H9 (cell line): ENCODE results near the gene CHIT1. TPM values are rescaled to one million over a fixed set of nuclear protein-coding genes. Genes with fewer than 3 reads are reported as not detected.

ENCODE experiments used
- DNase-seq: peaks from one replicate; pipeline ENCODE4 v3.0.0-alpha.2; 2017
- H2AFZ ChIP-seq: one replicate; pipeline ENCODE4 v1.6.1; 2013; ENCODE audit warnings: mild to moderate bottlenecking, low read length, control low read depth, moderate library complexity
- H2AK5ac ChIP-seq: 2 replicates; pipeline ENCODE4 v1.6.1; 2013; ENCODE audit warnings: low read length, control low read depth, mixed read lengths; ENCODE audit not compliant: insufficient read length
- H2BK120ac ChIP-seq: one replicate; pipeline ENCODE4 v1.6.1; 2013; ENCODE audit warnings: low read depth, mild to moderate bottlenecking, low read length, control low read depth, inconsistent platforms; ENCODE audit not compliant: poor library complexity, severe bottlenecking
- H2BK12ac ChIP-seq: 2 replicates; pipeline ENCODE4 v1.6.1; 2013; ENCODE audit warnings: low read length, control low read depth, mixed read lengths, low read depth; ENCODE audit not compliant: insufficient read length
- H2BK15ac ChIP-seq: 2 replicates; pipeline ENCODE4 v1.6.1; 2013; ENCODE audit warnings: low read depth, low read length, control low read depth
- H2BK20ac ChIP-seq: one replicate; pipeline ENCODE4 v1.6.1; 2013; ENCODE audit warnings: low read depth, mild to moderate bottlenecking, low read length, control low read depth, inconsistent platforms; ENCODE audit not compliant: poor library complexity, severe bottlenecking
- H2BK5ac ChIP-seq: 2 replicates; pipeline ENCODE4 v1.6.1; 2013; ENCODE audit warnings: low read length, control low read depth, mixed read lengths; ENCODE audit not compliant: insufficient read length
- H3K14ac ChIP-seq: 2 replicates; pipeline ENCODE4 v1.6.1; 2013; ENCODE audit warnings: low read length, control low read depth; ENCODE audit not compliant: insufficient read depth
- H3K18ac ChIP-seq: 2 replicates; pipeline ENCODE4 v1.6.1; 2013; ENCODE audit warnings: low read depth, mild to moderate bottlenecking, mixed read lengths, low read length, control low read depth; ENCODE audit not compliant: insufficient read length
- H3K23ac ChIP-seq: 2 replicates; pipeline ENCODE4 v1.6.1; 2013; ENCODE audit warnings: low read length, control low read depth, mixed read lengths, low read depth; ENCODE audit not compliant: insufficient read length
- H3K23me2 ChIP-seq: 2 replicates; pipeline ENCODE4 v1.6.1; 2013; ENCODE audit warnings: low read depth, mild to moderate bottlenecking, mixed read lengths, low read length, control low read depth; ENCODE audit not compliant: insufficient read length, poor library complexity, severe bottlenecking
- H3K27ac ChIP-seq: 2 replicates; pipeline ENCODE4 v1.5.1; 2013; ENCODE audit warnings: low read length, control low read depth, mixed read lengths, low read depth; ENCODE audit not compliant: insufficient read length
- H3K27me3 ChIP-seq: 2 replicates; pipeline ENCODE4 v1.6.1; 2013; ENCODE audit warnings: low read length, control low read depth, inconsistent platforms; ENCODE audit not compliant: insufficient read depth
- H3K4ac ChIP-seq: 2 replicates; pipeline ENCODE4 v1.6.1; 2013; ENCODE audit warnings: low read depth, mild to moderate bottlenecking, control low read depth, inconsistent platforms, low read length, moderate library complexity
- H3K4me1 ChIP-seq: 2 replicates; pipeline ENCODE4 v1.6.1; 2013; ENCODE audit warnings: low read length, control low read depth, inconsistent platforms; ENCODE audit not compliant: insufficient read depth
- H3K4me2 ChIP-seq: 2 replicates; pipeline ENCODE4 v1.6.1; 2013; ENCODE audit warnings: low read length, control low read depth, mixed read lengths; ENCODE audit not compliant: insufficient read length, insufficient read depth
- H3K56ac ChIP-seq: 2 replicates; pipeline ENCODE4 v1.6.1; 2013; ENCODE audit warnings: low read depth, mild to moderate bottlenecking, mixed read lengths, low read length, control low read depth; ENCODE audit not compliant: insufficient read length
- H3K79me1 ChIP-seq: 2 replicates; pipeline ENCODE4 v1.6.1; 2013; ENCODE audit warnings: low read depth, mild to moderate bottlenecking, moderate library complexity, low read length, control low read depth, inconsistent platforms; ENCODE audit not compliant: insufficient read depth, poor library complexity, severe bottlenecking
- H3K79me2 ChIP-seq: 2 replicates; pipeline ENCODE4 v1.6.1; 2013; ENCODE audit warnings: low read length, control low read depth, inconsistent platforms; ENCODE audit not compliant: insufficient read depth
- H3K9ac ChIP-seq: 2 replicates; pipeline ENCODE4 v1.6.1; 2013; ENCODE audit warnings: low read length, control low read depth, mixed read lengths; ENCODE audit not compliant: insufficient read length; ENCODE audit errors: extremely low read depth
- H3K9me3 ChIP-seq: one replicate; pipeline ENCODE4 v1.6.1; 2013; ENCODE audit warnings: low read depth, low read length, inconsistent platforms; ENCODE audit not compliant: control insufficient read depth
- H3T11ph ChIP-seq: one replicate; pipeline ENCODE4 v1.6.1; 2013; ENCODE audit warnings: mild to moderate bottlenecking, low read length, control low read depth, inconsistent platforms
- H4K20me1 ChIP-seq: one replicate; pipeline ENCODE4 v1.6.1; 2013; ENCODE audit not compliant: control insufficient read depth, insufficient read length, insufficient read depth
- H4K5ac ChIP-seq: 2 replicates; pipeline ENCODE4 v1.6.1; 2013; ENCODE audit warnings: low read depth, mild to moderate bottlenecking, mixed read lengths, low read length, control low read depth; ENCODE audit not compliant: insufficient read length
- H4K8ac ChIP-seq: replicated peaks from 2 replicates; pipeline ENCODE4 v1.6.1; 2013; ENCODE audit warnings: low read length, control low read depth, mixed read lengths, low read depth; ENCODE audit not compliant: insufficient read length
- H4K91ac ChIP-seq: 2 replicates; pipeline ENCODE4 v1.6.1; 2013; ENCODE audit warnings: low read depth, mild to moderate bottlenecking, moderate library complexity, mixed read lengths, low read length, control low read depth; ENCODE audit not compliant: insufficient read length
- H3K27ac Mint-ChIP-seq, 3 experiments: 2 replicates in 2 of 3; 3 replicates in 1 of 3; pipeline ENCODE4 v1.8.0; 2020 to 2021; ENCODE audit warnings: mixed read lengths in 3 of 3, mild to moderate bottlenecking in 1 of 3, moderate library complexity in 1 of 3
- H3K27me3 Mint-ChIP-seq: 2 replicates; pipeline ENCODE4 v1.8.0; 2021; ENCODE audit warnings: low read depth, mild to moderate bottlenecking, moderate library complexity, mixed read lengths
- H3K36me3 Mint-ChIP-seq, 3 experiments: 2 replicates in 2 of 3; 3 replicates in 1 of 3; pipeline ENCODE4 v1.8.0; 2020 to 2021; ENCODE audit warnings: low read depth in 3 of 3, mixed read lengths in 3 of 3; ENCODE audit not compliant: insufficient read depth in 1 of 3
- H3K4me1 Mint-ChIP-seq, 2 experiments: 2 replicates each; pipeline ENCODE4 v1.8.0; 2020; ENCODE audit warnings: mixed read lengths in 2 of 2
- H3K4me3 Mint-ChIP-seq, 2 experiments: 2 replicates in 1 of 2; 3 replicates in 1 of 2; pipeline ENCODE4 v1.8.0; 2020 to 2021; ENCODE audit warnings: mild to moderate bottlenecking in 2 of 2, mixed read lengths in 2 of 2, moderate library complexity in 1 of 2
- H3K9me3 Mint-ChIP-seq, 2 experiments: 2 replicates in 1 of 2; 3 replicates in 1 of 2; pipeline ENCODE4 v1.8.0; 2020; ENCODE audit warnings: mild to moderate bottlenecking in 2 of 2, mixed read lengths in 2 of 2, moderate library complexity in 1 of 2
- WGBS: extraction: QIAGEN DNeasy Blood & Tissue Kit; methylation state at CpG from one replicate; pipeline ENCODE4 v1.1.7; 2013; ENCODE audit warnings: missing lambda C conversion rate, low lambda C conversion rate, mixed read lengths; ENCODE audit not compliant: insufficient read length; ENCODE audit errors: extremely low coverage; 5-methylcytosine and 5-hydroxymethylcytosine counted together
- total RNA-seq: library from RNA; stranded (reverse); gene quantifications from 2 replicates; pipeline ENCODE4 v1.2.1, GENCODE V29; 2021
- TF ChIP-seq, protein P1 (sequence below): fragments of 200-600 bp; sonication (generic); conservative IDR thresholded peaks from 3 replicates; pipeline ENCODE4 v1.8.0; 2021; ENCODE audit warnings: antibody characterized with exemption, mild to moderate bottlenecking

Gene CHIT1
- total RNA-seq, 1 experiment from 2014 or later: not detected

DNA sequence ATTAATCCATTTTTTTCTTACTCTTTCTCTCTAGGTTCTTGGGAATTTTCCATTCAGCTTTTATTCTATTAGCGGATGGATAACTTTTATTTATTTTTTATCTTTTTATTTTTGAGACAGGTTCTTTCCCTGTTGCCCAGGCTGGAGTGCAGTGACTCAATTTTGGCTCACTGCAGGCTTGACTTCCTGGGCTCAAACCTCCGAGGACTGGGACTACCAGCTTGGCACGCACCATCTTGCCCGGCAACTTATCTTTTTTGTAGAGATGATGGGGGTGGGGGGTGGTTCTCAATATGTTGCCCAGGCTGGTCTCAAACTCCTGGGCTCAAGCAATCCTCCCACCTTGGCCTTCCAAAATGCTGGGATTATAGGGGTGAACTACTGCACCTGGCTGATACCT lies 36.1 kb upstream of the CHIT1 start:
- H2BK15ac ChIP-seq: no peak overlapping the region
- peaks cover 7% of the 10 kb centered on the region for H3K23me2 ChIP-seq
- H2BK12ac ChIP-seq: no peak overlapping the region
- no peak overlapping the region for H4K8ac ChIP-seq
- no peak overlapping the region for H3K14ac ChIP-seq
- H3K27ac ChIP-seq: no peak overlapping the region
- peaks cover 29% of the 10 kb centered on the region for H3K27me3 Mint-ChIP-seq
- H3T11ph ChIP-seq: no peak overlapping the region
- H3K4me2 ChIP-seq: no peak overlapping the region
- H3K9me3 Mint-ChIP-seq: no peaks in the 10 kb centered on the region; a peak in 1 of 5 replicates
- H3K27me3 ChIP-seq: no peaks in the 10 kb centered on the region
- no peaks in the 10 kb centered on the region for H3K36me3 Mint-ChIP-seq
- no peak overlapping the region for H3K23ac ChIP-seq
- TF ChIP-seq, protein P1, sequence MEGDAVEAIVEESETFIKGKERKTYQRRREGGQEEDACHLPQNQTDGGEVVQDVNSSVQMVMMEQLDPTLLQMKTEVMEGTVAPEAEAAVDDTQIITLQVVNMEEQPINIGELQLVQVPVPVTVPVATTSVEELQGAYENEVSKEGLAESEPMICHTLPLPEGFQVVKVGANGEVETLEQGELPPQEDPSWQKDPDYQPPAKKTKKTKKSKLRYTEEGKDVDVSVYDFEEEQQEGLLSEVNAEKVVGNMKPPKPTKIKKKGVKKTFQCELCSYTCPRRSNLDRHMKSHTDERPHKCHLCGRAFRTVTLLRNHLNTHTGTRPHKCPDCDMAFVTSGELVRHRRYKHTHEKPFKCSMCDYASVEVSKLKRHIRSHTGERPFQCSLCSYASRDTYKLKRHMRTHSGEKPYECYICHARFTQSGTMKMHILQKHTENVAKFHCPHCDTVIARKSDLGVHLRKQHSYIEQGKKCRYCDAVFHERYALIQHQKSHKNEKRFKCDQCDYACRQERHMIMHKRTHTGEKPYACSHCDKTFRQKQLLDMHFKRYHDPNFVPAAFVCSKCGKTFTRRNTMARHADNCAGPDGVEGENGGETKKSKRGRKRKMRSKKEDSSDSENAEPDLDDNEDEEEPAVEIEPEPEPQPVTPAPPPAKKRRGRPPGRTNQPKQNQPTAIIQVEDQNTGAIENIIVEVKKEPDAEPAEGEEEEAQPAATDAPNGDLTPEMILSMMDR: no peak
- H3K4me1 Mint-ChIP-seq: peaks cover 10 to 19% of the 10 kb centered on the region in 2 experiments
- H2BK120ac ChIP-seq: no peak overlapping the region
- H3K9me3 ChIP-seq: no peaks in the 10 kb centered on the region
- no peak overlapping the region for H2BK20ac ChIP-seq
- H4K91ac ChIP-seq: no peak overlapping the region
- H3K4ac ChIP-seq: no peak overlapping the region
- H4K20me1 ChIP-seq: no peaks in the 10 kb centered on the region
- no peak overlapping the region for H2AFZ ChIP-seq
- no peak overlapping the region for H4K5ac ChIP-seq
- H3K9ac ChIP-seq: no peak overlapping the region
- no CpG with 5 or more reads among the region's 4 CpGs for WGBS
- no peak overlapping the region for H3K27ac Mint-ChIP-seq
- no peaks in the 10 kb centered on the region for H3K4me1 ChIP-seq
- H3K18ac ChIP-seq: no peak overlapping the region
- no peaks in the 10 kb centered on the region for H3K79me1 ChIP-seq
- no peaks in the 10 kb centered on the region for H3K79me2 ChIP-seq
- H3K4me3 Mint-ChIP-seq: no peak overlapping the region
- H2BK5ac ChIP-seq: no peak overlapping the region
- H3K56ac ChIP-seq: no peak overlapping the region
- no peak for DNase-seq
- no peak overlapping the region for H2AK5ac ChIP-seq
